GM19099 (cell line): ENCODE results near the gene TGFBR3.

ENCODE experiments used
- POLR2A ChIP-seq: IDR thresholded peaks from 3 replicates; pipeline ENCODE4 v1.6.1; 2011; ENCODE audit warnings: low read depth; ENCODE audit not compliant: insufficient read length; ENCODE audit errors: extremely low read depth

The TGFBR3 gene

DNA sequence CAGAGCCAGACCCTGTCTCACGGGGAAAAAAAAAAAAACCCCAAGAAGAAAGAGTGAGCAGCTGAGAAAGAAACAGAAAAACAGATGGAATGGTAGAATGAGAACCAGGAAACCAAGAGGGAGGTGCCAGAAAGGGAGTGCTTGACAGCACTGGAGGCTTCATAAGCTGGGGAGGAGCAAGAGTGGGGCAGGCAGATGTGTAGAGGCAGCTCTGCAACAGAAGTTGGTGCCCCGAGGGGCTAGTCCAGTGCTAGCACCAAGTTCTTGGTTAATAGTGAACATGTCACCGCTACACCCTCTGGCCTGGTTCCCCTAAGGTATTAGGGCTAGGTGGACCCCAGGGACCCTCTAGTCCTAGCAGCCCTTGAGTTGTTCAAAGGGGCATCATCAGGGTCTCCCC, 98.0 kb downstream of the TGFBR3 start:
- no peak for TF ChIP-seq POLR2A

DNA sequence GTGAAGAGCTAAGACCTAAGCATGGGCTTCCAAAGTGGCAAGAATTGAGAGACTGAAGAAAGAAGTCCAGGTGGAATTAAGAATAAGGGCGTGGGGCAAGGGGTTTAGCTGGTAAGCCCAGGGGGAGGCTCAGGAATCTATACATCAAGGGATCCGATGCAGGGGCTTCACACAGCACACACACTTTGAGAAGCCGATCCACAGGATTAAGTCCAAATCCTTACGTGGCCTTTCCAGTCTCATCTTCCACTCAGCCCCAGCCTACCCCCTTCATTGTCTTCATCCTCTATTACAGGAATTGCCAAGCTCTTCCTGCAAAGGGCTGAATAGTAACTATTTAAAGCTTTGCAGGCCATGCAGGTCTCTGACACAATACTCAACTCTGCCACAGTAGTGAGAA, 101.3 kb downstream of the TGFBR3 start:
- TF ChIP-seq POLR2A, result no peak

DNA sequence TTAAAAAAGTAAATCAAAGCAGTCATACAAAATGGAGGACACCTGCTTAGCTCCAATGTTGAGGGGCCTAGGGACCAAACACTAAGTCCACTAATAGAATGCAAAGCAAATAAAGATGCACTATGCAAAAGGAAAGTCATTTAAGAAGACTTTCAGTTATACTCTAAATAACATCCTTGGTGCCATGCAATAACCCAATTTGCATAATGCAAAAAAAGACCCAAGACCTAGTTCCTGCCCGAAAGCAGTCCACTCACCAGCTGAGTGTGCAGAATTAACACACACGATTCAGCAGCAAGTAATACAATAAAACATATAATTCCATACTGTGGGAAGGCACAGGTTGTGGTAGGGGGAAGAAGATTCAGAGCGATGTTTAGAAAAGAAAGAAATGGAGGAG, 101.8 kb downstream of the TGFBR3 start:
- TF ChIP-seq POLR2A, result no peak

DNA sequence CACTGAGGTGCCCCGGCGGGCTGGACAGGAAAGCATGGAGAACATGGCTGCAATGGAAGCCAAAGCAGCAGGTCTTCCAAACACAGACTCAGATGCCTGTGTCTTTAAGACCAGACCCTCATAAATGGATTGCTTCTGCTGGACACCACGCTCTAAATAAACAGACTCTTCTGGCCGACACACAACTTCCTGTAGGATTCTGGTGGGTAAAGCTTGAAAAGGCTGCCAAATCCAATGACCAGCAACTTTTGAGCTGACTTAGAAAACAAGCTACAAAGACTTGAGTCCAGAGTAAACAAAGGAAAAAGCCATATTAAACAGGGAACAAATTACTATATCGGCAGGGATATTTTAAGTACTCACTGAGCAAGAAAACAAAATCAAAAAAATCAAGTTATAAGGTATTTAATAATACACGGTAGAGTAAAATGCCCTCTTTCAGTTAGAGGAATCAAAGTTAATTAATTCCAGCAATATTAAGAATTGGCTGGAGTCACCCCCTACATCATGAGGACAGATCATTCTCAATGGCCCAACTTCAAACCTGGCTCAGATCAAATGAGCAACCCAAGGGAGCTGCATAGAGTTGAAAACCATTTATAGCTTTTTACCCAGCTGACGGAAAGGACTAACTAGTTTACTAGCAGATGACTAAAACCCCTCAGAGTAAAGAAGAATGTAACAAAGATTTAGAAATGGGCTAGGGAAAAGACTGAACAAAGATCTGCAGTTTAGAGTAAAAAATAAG, 102.4 kb downstream of the TGFBR3 start:
- no peak for TF ChIP-seq POLR2A

DNA sequence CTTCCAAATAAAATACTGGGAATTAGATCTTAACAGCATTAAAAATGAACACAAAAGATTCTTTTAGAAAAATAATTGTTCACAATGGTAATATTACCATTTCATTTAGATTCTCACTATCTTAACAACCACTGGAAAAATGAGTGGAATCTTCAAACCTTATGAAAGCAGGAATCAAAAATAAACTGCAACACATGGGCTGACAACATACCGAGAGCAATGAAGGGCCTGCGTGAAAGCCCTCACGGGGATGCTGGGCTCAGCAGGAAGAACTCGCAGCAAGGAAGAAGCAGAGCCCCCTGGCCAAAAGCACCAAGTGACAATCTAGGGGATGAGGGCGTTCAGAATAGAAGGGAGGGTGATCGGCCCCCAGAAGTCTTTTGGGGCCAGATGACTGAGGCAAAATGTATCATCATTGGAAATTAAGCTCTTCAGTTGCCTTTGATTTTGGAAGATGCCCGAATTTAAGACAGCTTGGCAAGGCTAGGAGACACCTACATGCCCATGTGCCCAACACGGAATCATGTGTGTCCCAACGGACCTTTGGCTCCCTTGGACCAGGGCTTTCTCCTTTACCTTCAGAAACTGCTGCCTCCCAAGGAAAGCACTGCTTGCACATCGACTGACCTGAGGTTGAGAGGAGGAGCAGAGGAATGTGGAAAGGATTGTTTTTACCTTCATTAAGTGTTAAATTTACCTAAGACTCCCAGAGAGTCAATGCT, 103.9 kb downstream of the TGFBR3 start:
- no peak for TF ChIP-seq POLR2A

DNA sequence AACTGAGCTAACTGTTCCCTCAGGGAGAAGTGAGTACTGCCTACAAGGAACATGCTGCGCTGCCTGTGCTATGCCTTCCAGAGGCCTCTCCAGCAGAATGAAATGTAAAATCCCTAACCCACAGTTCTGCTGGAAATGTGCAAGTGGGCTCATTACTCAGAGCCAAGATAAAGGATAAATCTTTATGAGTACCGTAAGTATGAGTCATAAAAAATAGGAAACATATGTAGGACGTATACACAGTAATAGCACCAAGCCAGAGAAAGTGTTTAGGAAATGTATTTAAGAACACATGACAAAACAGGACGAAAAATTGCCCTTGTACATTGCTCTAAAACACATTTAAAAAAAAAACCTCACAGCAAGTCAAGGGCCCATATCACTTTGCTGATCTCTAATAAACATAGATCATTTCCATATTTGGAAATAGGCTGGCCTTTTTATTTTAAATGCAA, 104.6 kb downstream of the TGFBR3 start:
- no peak for TF ChIP-seq POLR2A

DNA sequence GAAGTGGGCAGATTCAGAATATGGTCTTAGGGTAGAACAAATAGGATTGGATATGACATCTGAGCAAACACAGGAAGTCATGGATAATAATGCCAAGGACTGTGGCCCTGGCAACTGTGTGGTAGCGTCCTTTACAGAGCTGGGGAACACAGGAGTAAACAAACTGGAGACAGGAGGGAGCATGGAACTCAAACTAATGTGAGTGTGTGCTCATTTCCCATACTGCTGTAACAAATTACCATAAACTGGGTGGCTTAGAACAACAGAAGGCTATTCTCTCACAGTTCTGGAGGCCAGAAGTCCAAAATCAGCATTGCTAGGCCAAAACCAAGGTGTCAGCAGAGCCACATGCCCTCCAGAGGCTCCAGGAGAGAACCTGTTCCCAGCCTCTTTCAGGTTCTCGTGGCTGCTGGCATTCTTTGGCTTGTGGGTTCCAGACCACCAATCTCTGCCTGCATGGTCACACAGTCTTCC, 106.4 kb downstream of the TGFBR3 start:
- no peak for TF ChIP-seq POLR2A

DNA sequence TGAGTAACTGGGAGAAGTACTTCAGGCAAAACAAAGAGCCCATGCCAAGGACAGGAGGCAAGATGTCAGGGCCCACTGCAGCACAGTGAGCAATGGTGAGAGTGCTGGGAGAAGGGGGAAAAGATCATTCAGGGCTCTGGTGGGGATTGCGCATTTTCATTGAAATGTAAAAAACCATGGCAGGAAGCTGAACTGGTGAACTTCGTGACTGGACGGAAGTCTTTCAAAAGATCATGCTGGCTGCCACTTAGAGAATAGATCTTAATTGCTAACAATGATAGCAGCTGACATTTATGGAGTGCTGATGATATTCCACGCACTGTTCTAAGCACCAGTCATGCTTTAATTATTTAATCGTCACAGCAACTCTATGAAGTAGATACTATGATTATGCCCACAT, 107.0 kb downstream of the TGFBR3 start:
- no peak for TF ChIP-seq POLR2A

DNA sequence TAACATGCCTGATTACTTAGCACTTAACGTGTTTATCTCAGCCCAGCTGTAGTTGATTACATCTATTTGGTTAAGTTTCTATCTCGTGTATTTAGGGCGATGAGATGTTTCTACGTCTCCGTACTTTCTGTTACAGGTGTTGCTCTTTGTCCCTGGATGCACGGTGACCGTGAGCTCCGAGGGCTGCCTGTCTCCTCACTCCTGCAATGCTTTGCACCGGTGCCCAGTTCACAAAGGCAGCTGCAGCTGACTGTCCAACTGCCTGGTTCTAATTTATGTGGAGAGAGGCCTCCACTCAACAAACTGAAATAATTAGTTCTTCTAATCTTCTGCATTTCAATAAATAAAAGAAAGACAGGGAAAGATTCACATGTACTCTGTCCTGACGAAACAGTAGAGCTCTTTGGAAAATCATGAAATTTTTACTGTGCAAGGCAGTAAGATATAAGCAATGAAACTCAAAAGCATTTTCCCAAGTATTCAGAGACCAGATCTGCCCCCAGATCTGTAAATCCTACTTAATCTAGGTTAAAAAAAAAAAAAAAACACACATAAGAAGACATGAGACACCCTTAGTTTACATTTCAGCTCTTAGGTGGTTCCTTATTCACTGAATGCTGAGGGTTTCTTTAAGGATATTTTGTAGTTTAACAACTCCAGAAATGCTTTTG, 108.2 kb downstream of the TGFBR3 start:
- TF ChIP-seq POLR2A, result no peak

DNA sequence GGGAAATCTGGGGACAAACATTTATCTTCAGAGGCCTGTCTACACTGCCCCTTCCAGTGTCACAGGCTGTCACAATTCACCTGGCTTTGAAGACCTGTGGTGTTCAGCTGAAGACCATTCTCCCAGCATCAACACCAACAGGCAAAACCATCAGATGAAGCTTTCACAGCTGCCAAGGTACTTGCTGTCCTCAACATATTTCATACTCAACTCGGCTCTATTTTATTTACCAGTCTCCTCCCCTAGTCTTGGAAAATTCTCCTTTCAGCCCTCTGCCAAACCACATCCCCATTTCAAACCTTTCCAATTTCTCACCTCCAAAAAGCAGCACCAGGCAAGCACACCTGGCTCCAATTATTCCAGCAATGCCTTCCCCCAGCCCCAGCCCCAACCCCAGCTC, 108.8 kb downstream of the TGFBR3 start:
- no peak for TF ChIP-seq POLR2A

DNA sequence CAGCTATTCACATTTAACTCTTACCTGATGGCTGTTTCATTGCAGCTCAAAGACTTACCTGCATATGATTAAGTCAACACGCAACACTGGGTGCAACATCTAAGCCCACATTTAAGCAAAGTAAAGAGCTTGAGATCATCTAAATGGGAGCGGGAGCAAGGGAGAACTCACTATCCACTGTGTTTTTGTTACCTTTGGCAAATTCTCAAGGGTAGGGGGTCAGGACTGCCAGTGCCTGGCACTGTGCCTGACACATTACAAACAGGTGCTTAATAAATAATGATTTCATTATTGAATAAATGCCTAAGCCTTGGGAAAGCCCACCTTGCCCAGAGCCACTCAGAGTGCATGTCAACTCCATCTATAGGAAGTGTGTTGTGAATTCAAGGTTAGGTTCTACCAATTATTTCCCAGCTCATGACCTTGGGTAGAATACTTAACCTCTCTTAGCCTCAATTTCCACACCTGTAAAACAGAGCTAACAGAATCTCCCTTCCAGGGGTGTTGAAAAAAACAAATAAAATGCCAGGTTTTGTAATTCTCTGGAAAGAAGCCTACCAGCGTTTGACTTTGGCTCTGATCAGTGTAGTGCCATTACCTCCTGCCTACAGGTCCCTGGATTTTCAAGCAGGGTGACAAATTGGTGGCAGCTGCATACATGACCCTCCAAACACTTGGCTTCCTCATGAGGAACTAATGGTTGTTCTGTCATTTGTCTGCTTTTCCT, 109.7 kb downstream of the TGFBR3 start:
- no peak for TF ChIP-seq POLR2A

DNA sequence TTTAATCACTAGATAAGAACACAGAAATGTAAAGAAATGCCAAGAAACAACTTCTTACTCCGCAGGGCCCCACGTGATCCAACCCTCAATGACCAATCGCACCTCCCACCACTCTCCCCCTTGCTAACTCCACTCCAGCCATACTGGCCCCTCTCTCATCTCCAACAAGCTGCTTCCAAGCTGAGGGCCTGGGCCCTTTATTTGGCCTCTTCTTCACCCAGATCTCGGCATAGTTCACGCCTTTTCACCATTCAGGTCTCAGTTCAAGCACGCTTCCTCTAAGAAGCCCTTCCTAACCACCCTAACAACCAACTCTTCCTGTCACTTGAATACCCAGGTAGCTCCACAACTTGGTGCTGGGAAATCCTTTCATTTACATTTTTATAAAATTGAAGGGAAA, 110.7 kb downstream of the TGFBR3 start:
- TF ChIP-seq POLR2A, result no peak

DNA sequence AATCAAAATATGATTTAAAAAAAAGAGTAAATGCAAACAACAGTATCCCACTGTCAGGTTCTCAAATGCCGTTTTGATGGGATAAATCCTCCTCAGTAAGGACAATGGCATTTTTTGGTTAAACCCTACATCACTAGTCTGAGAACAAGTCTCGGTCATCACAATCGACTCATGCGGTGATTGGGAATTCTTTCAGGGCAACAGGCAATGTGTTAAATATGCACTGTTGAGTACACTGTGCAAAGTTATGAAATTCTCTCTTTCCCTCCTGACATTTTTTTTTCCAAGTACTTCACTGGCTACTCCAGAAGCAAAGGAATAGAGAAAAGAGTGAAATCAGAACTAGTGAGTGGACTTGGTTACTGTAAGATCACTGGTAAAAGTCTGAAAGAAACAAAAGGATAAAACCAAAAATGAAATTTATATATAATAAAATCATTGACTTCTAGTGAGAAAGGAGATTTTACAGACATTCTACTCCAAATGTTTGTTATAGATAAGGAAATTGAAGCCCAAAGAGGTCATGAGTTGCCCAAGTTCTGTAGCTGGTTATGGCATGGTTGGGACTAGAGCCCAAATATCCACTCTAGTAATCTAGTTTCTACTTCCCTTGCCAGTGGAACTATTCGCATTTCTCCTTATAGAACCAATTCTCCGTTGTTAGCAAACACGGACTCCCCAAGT, 111.3 kb downstream of the TGFBR3 start:
- TF ChIP-seq POLR2A, result no peak

DNA sequence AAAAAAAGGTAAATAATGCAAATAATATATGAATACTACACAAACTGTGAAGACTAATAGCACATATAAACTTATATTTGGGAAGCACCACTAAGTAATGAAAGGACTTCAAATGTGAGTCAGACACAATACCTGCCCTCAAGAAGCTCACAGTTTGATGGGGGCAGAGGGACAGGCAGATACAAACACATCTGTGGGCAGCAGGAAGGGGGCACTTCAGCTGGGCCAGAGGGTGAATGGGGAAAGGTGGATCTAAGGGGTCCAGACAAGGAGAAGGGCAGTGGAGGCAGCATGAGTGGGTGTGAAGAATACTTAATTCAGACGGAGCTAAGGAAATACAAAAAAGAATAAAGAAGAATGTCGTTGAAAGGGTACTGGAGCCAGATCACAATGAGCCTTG, 114.2 kb downstream of the TGFBR3 start:
- no peak for TF ChIP-seq POLR2A
